B cell (primary cell): ENCODE data around the gene COMT. TPM values are rescaled to one million over a fixed set of nuclear protein-coding genes. Genes with fewer than 3 reads are reported as not detected.

Experiments
- ATAC-seq: fragments of 200-7000 bp; cut with Tn5 transposase; one replicate; pipeline ENCODE4 v1.10.0; 2021; ENCODE audit warnings: low read depth, mild to moderate bottlenecking, moderate number of reproducible peaks, moderate library complexity
- CTCF ChIA-PET: fragments of 350-600 bp; sonication (Branson Sonifier 250); formaldehyde crosslinking; loops from one replicate; lab custom pipeline; 2021; ENCODE audit warnings: antibody characterized with exemption, inconsistent platforms; lab: Charles Lee
- POLR2A ChIA-PET: fragments of 350-600 bp; sonication (Branson Sonifier 250); formaldehyde crosslinking; loops from one replicate; lab custom pipeline; 2021; ENCODE audit warnings: antibody characterized with exemption; lab: Charles Lee
- DNase-seq: peaks from one replicate; pipeline ENCODE4 v3.0.0; 2013
- H2AFZ ChIP-seq: 2 replicates; pipeline ENCODE4 v1.6.1; 2012; ENCODE audit warnings: mild to moderate bottlenecking, low read depth, low read length; ENCODE audit not compliant: insufficient read depth, poor library complexity, severe bottlenecking
- H3K27ac ChIP-seq, 2 donors: 1 replicate in 1 of 2; 2 replicates in 1 of 2; pipeline ENCODE4 v1.5.1; 2012 to 2013; ENCODE audit warnings: low read length in 2 of 2, mild to moderate bottlenecking in 2 of 2, moderate library complexity in 1 of 2
- H3K27me3 ChIP-seq, 4 experiments: fragments of 200-600 bp in 1 of 4; sonication (generic) in 1 of 4; replicated peaks in 1 of 4; 1 replicate in 2 of 4; 2 replicates in 2 of 4; pipeline versions ENCODE4 v1.6.1 to v1.7.0; 2013 to 2016; ENCODE audit warnings: low read length in 3 of 4, mild to moderate bottlenecking in 2 of 4, mixed read lengths in 1 of 4, moderate library complexity in 1 of 4; ENCODE audit not compliant: insufficient read depth in 4 of 4, control insufficient read depth in 3 of 4; ENCODE audit errors: control extremely low read depth in 1 of 4
- H3K36me3 ChIP-seq, 2 experiments: replicated peaks in 1 of 2; 1 replicate in 1 of 2; 2 replicates in 1 of 2; pipeline versions ENCODE4 v1.6.1 to v1.7.1; 2013; ENCODE audit warnings: low read length in 1 of 2; ENCODE audit not compliant: insufficient read depth in 2 of 2, control insufficient read depth in 1 of 2; ENCODE audit errors: control extremely low read depth in 1 of 2, extremely low read depth in 1 of 2
- H3K4me1 ChIP-seq, 2 donors: fragments of 200-600 bp in 1 of 2; sonication (generic) in 1 of 2; 1 replicate in 1 of 2; 2 replicates in 1 of 2; pipeline versions ENCODE4 v1.5.1 to v1.6.1; 2013 to 2017; ENCODE audit warnings: low read length in 2 of 2; ENCODE audit not compliant: control insufficient read depth in 2 of 2, insufficient read depth in 2 of 2
- H3K4me2 ChIP-seq: replicated peaks from 2 replicates; pipeline ENCODE3; 2012; ENCODE audit warnings: mild to moderate bottlenecking, low read depth, low read length; ENCODE audit not compliant: poor library complexity, severe bottlenecking
- H3K4me3 ChIP-seq, 5 experiments: fragments of 200-600 bp in 1 of 5; sonication (generic) in 1 of 5; 1 replicate in 3 of 5; 2 replicates in 2 of 5; pipeline versions ENCODE4 v1.5.1 to v1.7.0; 2011 to 2016; ENCODE audit warnings: low read length in 4 of 5, mild to moderate bottlenecking in 4 of 5, low read depth in 2 of 5, control low read depth in 1 of 5, moderate library complexity in 1 of 5; ENCODE audit not compliant: insufficient read depth in 1 of 5; ENCODE audit errors: control extremely low read depth in 1 of 5, extremely low read depth in 1 of 5
- H3K79me2 ChIP-seq: fragments of 200-600 bp; sonication (generic); one replicate; pipeline ENCODE4 v1.6.0; 2016; ENCODE audit warnings: low read length; ENCODE audit not compliant: control insufficient read depth, insufficient read depth
- H3K9ac ChIP-seq: fragments of 200-600 bp; sonication (generic); 2 replicates; pipeline ENCODE4 v1.6.1; 2017; ENCODE audit warnings: mild to moderate bottlenecking, low read length, moderate library complexity
- H3K9me3 ChIP-seq, 3 donors: one replicate each; pipeline versions ENCODE4 v1.6.1 to v1.7.1; 2013; ENCODE audit warnings: low read length in 2 of 3; ENCODE audit not compliant: control insufficient read depth in 2 of 3, insufficient read depth in 1 of 3; ENCODE audit errors: control extremely low read depth in 1 of 3
- H4K20me1 ChIP-seq: 2 replicates; pipeline ENCODE4 v1.6.0; 2012; ENCODE audit warnings: mild to moderate bottlenecking, low read length; ENCODE audit not compliant: insufficient read depth, control insufficient read depth, poor library complexity, severe bottlenecking
- H3K27ac Mint-ChIP-seq: one replicate; pipeline ENCODE4 v1.8.0; 2021; ENCODE audit warnings: mixed read lengths
- H3K27me3 Mint-ChIP-seq: one replicate; pipeline ENCODE4 v1.8.0; 2021; ENCODE audit warnings: mixed read lengths
- H3K4me1 Mint-ChIP-seq: one replicate; pipeline ENCODE4 v1.8.0; 2021; ENCODE audit warnings: mixed read lengths
- H3K4me3 Mint-ChIP-seq: one replicate; pipeline ENCODE4 v1.8.0; 2021; ENCODE audit warnings: mixed read lengths
- H3K9me3 Mint-ChIP-seq: one replicate; pipeline ENCODE4 v1.8.0; 2022; ENCODE audit warnings: mixed read lengths; ENCODE audit not compliant: insufficient read depth
- EZH2 ChIP-seq: IDR thresholded peaks from 2 replicates; pipeline ENCODE4 v1.6.1; 2012; ENCODE audit warnings: borderline replicate concordance, low read depth, mild to moderate bottlenecking, moderate library complexity, low read length; ENCODE audit not compliant: insufficient read depth, poor library complexity, severe bottlenecking
- WGBS: methylation state at CpG from one replicate; pipeline ENCODE4 v1.1.5; 2013; ENCODE audit warnings: missing lambda C conversion rate; ENCODE audit not compliant: insufficient coverage; 5-methylcytosine and 5-hydroxymethylcytosine counted together
- intact Hi-C: fragments of 100-400 bp; cut with micrococcal nuclease; formaldehyde crosslinking; loops from one replicate; pipeline ENCODE4 v1.10.0; 2022
- polyA plus RNA-seq: library from polyadenylated mRNA; depleted of rRNA; stranded (reverse); fragments of >200 nt; gene quantifications from 2 replicates; pipeline ENCODE4 v1.2.3, GENCODE V29; 2012
- total RNA-seq, 2 donors: library from RNA; stranded (reverse); fragments of 120-200 nt in 1 of 2; gene quantifications; 1 replicate in 1 of 2; 2 replicates in 1 of 2; pipeline versions ENCODE4 v1.2.3 to v1.2.4, GENCODE V29; 2013 to 2022
- TF ChIP-seq, protein P1 (sequence below): fragments of 200-600 bp; IDR thresholded peaks from one replicate; pipeline ENCODE4 v1.8.0; 2022; ENCODE audit warnings: antibody characterized with exemption, mild to moderate bottlenecking

COMT gene
- total and polyA plus RNA-seq, 2 donors (not counting 1 experiment from before 2014, with no cell fraction given), result 32.6 to 58.3 TPM

DNA sequence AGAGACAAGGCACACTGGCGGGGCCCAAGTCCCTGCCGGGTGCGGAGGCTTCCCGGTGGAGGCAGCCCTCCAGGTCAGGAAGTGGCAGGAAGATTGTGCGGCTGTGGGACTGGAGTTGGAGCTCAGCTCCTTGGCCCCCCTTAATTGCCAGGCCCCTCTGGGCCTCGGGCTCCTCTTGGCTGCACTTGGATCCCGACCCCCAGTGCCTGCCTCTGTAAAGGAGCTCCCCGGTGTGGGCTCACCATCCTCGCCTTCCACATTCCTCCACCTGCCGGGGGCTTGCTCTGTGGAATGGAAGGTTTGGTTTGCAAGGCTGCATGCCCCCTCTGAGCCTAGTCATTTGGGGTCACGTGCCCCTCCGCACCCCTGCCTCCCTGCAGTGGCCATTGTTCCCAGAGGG lies 38.1 kb upstream of the COMT start:
- Histone ChIP-seq H3K27me3 (no peaks in the 10 kb centered on the region), H3K4me1 (no peaks in the 10 kb centered on the region), H3K9ac (no peak overlapping the region), H3K4me2 (no peak overlapping the region), H2AFZ (no peak overlapping the region), H4K20me1 (no peaks in the 10 kb centered on the region), H3K4me3 (no peak overlapping the region), H3K79me2 (no peaks in the 10 kb centered on the region), H3K27ac (no peak overlapping the region), H3K36me3 (peaks cover 0 to 5% of the 10 kb centered on the region in 2 experiments), H3K9me3 (no peaks in the 10 kb centered on the region)
- Mint-ChIP-seq H3K27me3 (no peaks in the 10 kb centered on the region), H3K27ac (no peak overlapping the region), H3K9me3 (no peaks in the 10 kb centered on the region), H3K4me3 (no peak overlapping the region), H3K4me1 (no peaks in the 10 kb centered on the region)
- ATAC-seq (no peak), DNase-seq (no peak)
- WGBS, result 94% methylated on average over 9 of the region's 12 CpGs
- intact Hi-C loops, result no loop called here
- CTCF ChIA-PET, result interaction anchor here (0.8 to 2.3 kb wide), 3 partner anchors 10 to 173 kb away, joined by 3 to 10 read pairs (median 6); no protein-coding TSS in a partner anchor
- TF ChIP-seq, protein P1, sequence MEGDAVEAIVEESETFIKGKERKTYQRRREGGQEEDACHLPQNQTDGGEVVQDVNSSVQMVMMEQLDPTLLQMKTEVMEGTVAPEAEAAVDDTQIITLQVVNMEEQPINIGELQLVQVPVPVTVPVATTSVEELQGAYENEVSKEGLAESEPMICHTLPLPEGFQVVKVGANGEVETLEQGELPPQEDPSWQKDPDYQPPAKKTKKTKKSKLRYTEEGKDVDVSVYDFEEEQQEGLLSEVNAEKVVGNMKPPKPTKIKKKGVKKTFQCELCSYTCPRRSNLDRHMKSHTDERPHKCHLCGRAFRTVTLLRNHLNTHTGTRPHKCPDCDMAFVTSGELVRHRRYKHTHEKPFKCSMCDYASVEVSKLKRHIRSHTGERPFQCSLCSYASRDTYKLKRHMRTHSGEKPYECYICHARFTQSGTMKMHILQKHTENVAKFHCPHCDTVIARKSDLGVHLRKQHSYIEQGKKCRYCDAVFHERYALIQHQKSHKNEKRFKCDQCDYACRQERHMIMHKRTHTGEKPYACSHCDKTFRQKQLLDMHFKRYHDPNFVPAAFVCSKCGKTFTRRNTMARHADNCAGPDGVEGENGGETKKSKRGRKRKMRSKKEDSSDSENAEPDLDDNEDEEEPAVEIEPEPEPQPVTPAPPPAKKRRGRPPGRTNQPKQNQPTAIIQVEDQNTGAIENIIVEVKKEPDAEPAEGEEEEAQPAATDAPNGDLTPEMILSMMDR, result no peak
- no peak for TF ChIP-seq EZH2
- POLR2A ChIA-PET, result no interaction called here

GRCh38 chr22:19904174-19904856 lies 37.3 kb upstream of the COMT start:
- Mint-ChIP-seq H3K27ac (no peak overlapping the region), H3K27me3 (no peaks in the 10 kb centered on the region), H3K4me1 (no peaks in the 10 kb centered on the region), H3K9me3 (no peaks in the 10 kb centered on the region), H3K4me3 (no peak overlapping the region)
- H3K4me1 ChIP-seq, result no peaks in the 10 kb centered on the region
- DNase-seq, result no peak
- H3K4me2 ChIP-seq, result no peak overlapping the region
- intact Hi-C loops, result no loop called here
- H3K4me3 ChIP-seq, result no peak overlapping the region
- TF ChIP-seq, protein P1, result no peak
- CTCF ChIA-PET, result interaction anchor here (0.6 to 2.3 kb wide), 3 partner anchors 9 to 174 kb away, joined by 3 to 10 read pairs (median 3); no protein-coding TSS in a partner anchor
- H4K20me1 ChIP-seq, result no peaks in the 10 kb centered on the region
- POLR2A ChIA-PET, result no interaction called here
- H3K27me3 ChIP-seq, result no peaks in the 10 kb centered on the region
- H3K9ac ChIP-seq, result no peak overlapping the region
- no peaks in the 10 kb centered on the region for H3K79me2 ChIP-seq
- H3K36me3 ChIP-seq, result peaks cover 0 to 7% of the 10 kb centered on the region in 2 experiments
- ATAC-seq, result no peak
- 93% methylated on average over 14 of the region's 16 CpGs for WGBS
- H3K27ac ChIP-seq, result no peak overlapping the region
- H2AFZ ChIP-seq, result no peak overlapping the region
- H3K9me3 ChIP-seq, result no peaks in the 10 kb centered on the region
